K562 (cell line): Measurements from ENCODE around the gene PI4KA. TPM values are rescaled to one million over a fixed set of nuclear protein-coding genes. Genes with fewer than 3 reads are reported as not detected.
"Not testable (repeated sequence)": the region's sequence is repeated elsewhere in the genome, so short reads cannot be mapped to it uniquely, and the experiment has no call there.

Experiments used
- ATAC-seq: fragments of 200-7000 bp; cut with Tn5 transposase; 3 replicates; pipeline ENCODE4 v1.9.1; 2020; ENCODE audit warnings: moderate library complexity
- BruUV-seq: library from RNA; stranded (reverse); fragments of 400-500 nt; replicated peaks from 2 replicates; lab custom pipeline; 2021; lab: Mats Ljungman, UMichigan
- CTCF ChIA-PET: fragments of 300-600 bp; formaldehyde crosslinking; extraction: SDS; loops from one replicate; lab custom pipeline; 2021; ENCODE audit warnings: low intra/inter-chr PET ratio; lab: Yijun Ruan, JAX
- POLR2A ChIA-PET: fragments of 300-600, 350-650 bp; sonication (Branson Sonifier 250); formaldehyde crosslinking; extraction: SDS; loops from one replicate; lab custom pipeline; 2021; ENCODE audit warnings: antibody characterized with exemption, inconsistent platforms; lab: Yijun Ruan, JAX
- DNase-seq, 4 experiments: peaks; one replicate each; pipeline versions ENCODE4 v3.0.0 to v3.0.0-alpha.2; 2011 to 2018; ENCODE audit warnings: low spot score in 3 of 4, mixed read lengths in 3 of 4; ENCODE audit errors: extremely low read depth in 1 of 4
- FAIRE-seq: peaks from 2 replicates; lab custom pipeline; 2011; peaks lifted over from hg19 to GRCh38; lab: Jason Lieb, UNC
- H2AFZ ChIP-seq: 2 replicates; pipeline ENCODE4 v1.6.0; 2011; ENCODE audit warnings: low read depth, low read length, control low read depth, inconsistent platforms
- H3K27ac ChIP-seq: fragments of 200-600 bp; 3 replicates; pipeline ENCODE4 v1.8.0; 2011; ENCODE audit warnings: low read depth, mild to moderate bottlenecking, control low read depth, inconsistent platforms, low read length, moderate library complexity, mixed read lengths; ENCODE audit errors: extremely low read depth
- H3K27me3 ChIP-seq, 2 experiments: fragments of 300-600 bp in 1 of 2; 2 replicates in 1 of 2; 3 replicates in 1 of 2; pipeline versions ENCODE4 v1.6.0 to v1.8.0; 2011; ENCODE audit warnings: inconsistent platforms in 2 of 2, low read length in 2 of 2, mild to moderate bottlenecking in 1 of 2, mixed read lengths in 1 of 2, moderate library complexity in 1 of 2; ENCODE audit not compliant: control insufficient read depth in 2 of 2, insufficient read depth in 2 of 2
- H3K36me3 ChIP-seq: fragments of 300-600 bp; 3 replicates; pipeline ENCODE4 v1.8.0; 2011; ENCODE audit warnings: mild to moderate bottlenecking, low read length, inconsistent platforms; ENCODE audit not compliant: control insufficient read depth, insufficient read depth
- H3K4me1 ChIP-seq, 2 experiments: fragments of 200-600 bp in 1 of 2; replicated peaks in 1 of 2; 2 replicates in 1 of 2; 3 replicates in 1 of 2; pipeline versions ENCODE4 v1.5.1 to v1.8.0; 2011; ENCODE audit warnings: inconsistent platforms in 2 of 2, low read length in 2 of 2, mild to moderate bottlenecking in 1 of 2, mixed read lengths in 1 of 2, moderate library complexity in 1 of 2; ENCODE audit not compliant: control insufficient read depth in 2 of 2, insufficient read depth in 2 of 2
- H3K4me2 ChIP-seq: 2 replicates; pipeline ENCODE4 v1.6.1; 2011; ENCODE audit warnings: low read length, control low read depth, inconsistent platforms, mixed read lengths; ENCODE audit not compliant: insufficient read depth
- H3K4me3 ChIP-seq: fragments of 200-600 bp; sonication (generic), shearing (Covaris generic); 2 replicates; pipeline ENCODE4 v1.5.1; 2016; ENCODE audit warnings: control low read depth, inconsistent platforms
- H3K79me2 ChIP-seq: fragments of 200-600 bp; 3 replicates; pipeline ENCODE4 v1.8.0; 2011; ENCODE audit warnings: low read length, inconsistent platforms; ENCODE audit not compliant: control insufficient read depth, insufficient read depth
- H3K9ac ChIP-seq, 2 experiments: 2 replicates each; pipeline versions ENCODE4 v1.6.0 to v1.6.1; 2011; ENCODE audit warnings: low read depth in 2 of 2, low read length in 2 of 2, control low read depth in 1 of 2, inconsistent platforms in 1 of 2, mild to moderate bottlenecking in 1 of 2, mixed read lengths in 1 of 2; ENCODE audit not compliant: insufficient read depth in 1 of 2
- H3K9me1 ChIP-seq: one replicate; pipeline ENCODE4 v1.6.0; 2011; ENCODE audit warnings: inconsistent platforms, mild to moderate bottlenecking, low read length, moderate library complexity; ENCODE audit not compliant: control insufficient read depth, insufficient read depth
- H3K9me3 ChIP-seq: replicated peaks from 2 replicates; pipeline ENCODE4 v1.5.1; 2011; ENCODE audit warnings: low read depth, low read length, inconsistent platforms; ENCODE audit not compliant: control insufficient read depth, insufficient read depth
- H4K20me1 ChIP-seq: replicated peaks from 2 replicates; pipeline ENCODE4 v1.6.1; 2011; ENCODE audit warnings: low read length, inconsistent platforms, mixed read lengths; ENCODE audit not compliant: control insufficient read depth, insufficient read depth
- CBX3 ChIP-seq, 2 experiments: IDR thresholded peaks; 1 replicate in 1 of 2; 2 replicates in 1 of 2; pipeline ENCODE4 v1.6.1; 2012; ENCODE audit warnings: inconsistent platforms in 2 of 2, low read length in 2 of 2, borderline replicate concordance in 1 of 2, control low read depth in 1 of 2
- ETV1 ChIP-seq: fragments of 450-650 bp; conservative IDR thresholded peaks from 2 replicates; pipeline ENCODE4 v1.6.1; 2016; ENCODE audit warnings: missing genetic modification characterization, control low read depth, low read depth, missing compliant biosample characterization
- L3MBTL2 ChIP-seq: fragments of 450-650 bp; IDR thresholded peaks from 2 replicates; pipeline ENCODE4 v1.6.1; 2016; ENCODE audit warnings: mild to moderate bottlenecking, moderate library complexity
- RAD51 ChIP-seq: fragments of 450-650 bp; IDR thresholded peaks from 2 replicates; pipeline ENCODE4 v1.7.1; 2016; ENCODE audit warnings: low read depth, mild to moderate bottlenecking, borderline replicate concordance
- TRIM24 ChIP-seq, 2 experiments: fragments of 450-650 bp; IDR thresholded peaks; 2 replicates each; pipeline ENCODE4 v1.6.1; 2016
- TRIM28 ChIP-seq: fragments of 450-650 bp; IDR thresholded peaks from 2 replicates; pipeline ENCODE4 v1.6.1; 2017
- WGBS: fragments of 100-300 bp; shearing (Covaris generic); methylation state at CpG from one replicate; pipeline ENCODE4 v1.1.6; 2016; ENCODE audit warnings: low coverage, mixed read lengths; ENCODE audit not compliant: insufficient coverage; ENCODE audit errors: missing lambda C conversion rate; 5-methylcytosine and 5-hydroxymethylcytosine counted together
- in situ Hi-C: fragments of 300-500 bp; cut with MboI; formaldehyde crosslinking; loops from 4 replicates; pipeline ENCODE4 v1.15.0; 2018; ENCODE audit warnings: inconsistent platforms, mixed read lengths
- intact Hi-C: fragments of 100-400 bp; cut with micrococcal nuclease; formaldehyde crosslinking; loops from 2 replicates; pipeline ENCODE4 v1.14.2; 2022
- polyA plus RNA-seq, 8 experiments: library from polyadenylated mRNA; depleted of rRNA in 4 of 8; stranded (reverse) in 5 of 8; unstranded in 3 of 8; fragments of >200 nt; fragmentation: Nextera tagmentation in 2 of 8; fragmentation: Illumina TruSeq in 1 of 8; extraction: Ambion mirVana in 2 of 8; extraction: Trizol in 1 of 8; gene quantifications; 2 replicates each; pipeline versions ENCODE4 v1.2.1 to v1.2.3, GENCODE V29; 2011 to 2014; ENCODE audit warnings: inconsistent platforms in 1 of 8, missing spikeins in 1 of 8
- total RNA-seq, 7 experiments: library from RNA; depleted of rRNA in 6 of 7; stranded (reverse); fragments of >200 nt in 6 of 7; fragmentation: Illumina TruSeq in 2 of 7; extraction: Trizol in 2 of 7; gene quantifications; 2 replicates each; pipeline versions ENCODE4 v1.2.1 to v1.2.3, GENCODE V29; 2011 to 2021; ENCODE audit warnings: low replicate concordance in 1 of 7
- TF ChIP-seq, protein P1 (sequence below): sonication (generic); formaldehyde crosslinking; IDR thresholded peaks from 2 replicates; pipeline ENCODE4 v1.5.0; 2020; ENCODE audit warnings: missing genetic modification reagents
- TF ChIP-seq, protein P2 (sequence below): fragments of 450-650 bp; IDR thresholded peaks from 2 replicates; pipeline ENCODE4 v1.6.1; 2016; ENCODE audit warnings: missing biosample characterization, missing genetic modification characterization
- TF ChIP-seq, protein P3 (sequence below): fragments of 450-650 bp; formaldehyde crosslinking; IDR thresholded peaks from 2 replicates; pipeline ENCODE4 v1.4.0; 2020; ENCODE audit warnings: mild to moderate bottlenecking, mixed read lengths

PI4KA gene
- total and polyA plus RNA-seq, 9 of the 15 experiments (the other 6 are each of a cell fraction or from before 2014, with no cell fraction given), result 7.3 to 187 (median 84.7) TPM

DNA sequence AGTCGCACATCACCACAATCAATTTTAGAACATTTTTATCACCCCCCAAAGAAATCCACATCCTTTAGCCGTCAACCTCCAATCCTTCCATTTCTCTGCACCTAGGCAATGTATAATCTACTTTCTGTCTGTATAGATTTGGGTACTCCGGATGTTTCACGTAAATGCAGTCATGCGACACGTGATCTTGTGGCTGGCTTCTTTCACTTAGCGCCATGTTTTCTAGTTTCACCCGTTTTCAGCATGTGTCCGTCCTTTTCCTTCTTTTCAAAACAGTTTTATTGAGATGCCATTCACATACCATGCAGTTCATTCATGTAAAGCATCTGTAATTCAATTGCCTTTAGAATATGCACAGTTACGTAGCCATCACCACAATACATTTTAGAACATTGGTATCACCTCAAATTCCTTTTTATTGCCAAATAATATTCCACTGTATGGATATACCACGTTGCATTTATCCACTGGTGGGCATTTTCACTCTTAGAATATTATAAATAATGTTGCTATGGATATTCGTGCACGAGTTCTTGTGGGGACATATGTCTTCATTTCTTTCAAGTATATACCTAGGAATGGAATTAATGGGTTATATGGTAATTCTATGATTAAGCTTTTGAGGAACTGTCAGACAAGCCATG is 179.7 kb downstream of the PI4KA start:
- H4K20me1 ChIP-seq, CTCF ChIA-PET, H3K4me1 ChIP-seq, H3K9ac ChIP-seq, FAIRE-seq, H3K4me3 ChIP-seq, POLR2A ChIA-PET, H3K9me3 ChIP-seq, DNase-seq, H3K36me3 ChIP-seq, H3K27ac ChIP-seq, H3K4me2 ChIP-seq, ATAC-seq, H2AFZ ChIP-seq, H3K79me2 ChIP-seq, BruUV-seq, H3K27me3 ChIP-seq, H3K9me1 ChIP-seq: not testable (repeated sequence)
- WGBS, result 2% methylated on average over 13 of the region's 13 CpGs
- intact Hi-C loops (loop anchor here (10.0 kb wide), 1 partner anchor 264 kb away; no protein-coding TSS in a partner anchor), in situ Hi-C loops (loop anchor here (25.0 kb wide), 2 partner anchors 267 to 517 kb away; partner anchors contain the start of gene CCDC188)
- TF ChIP-seq, protein P1, sequence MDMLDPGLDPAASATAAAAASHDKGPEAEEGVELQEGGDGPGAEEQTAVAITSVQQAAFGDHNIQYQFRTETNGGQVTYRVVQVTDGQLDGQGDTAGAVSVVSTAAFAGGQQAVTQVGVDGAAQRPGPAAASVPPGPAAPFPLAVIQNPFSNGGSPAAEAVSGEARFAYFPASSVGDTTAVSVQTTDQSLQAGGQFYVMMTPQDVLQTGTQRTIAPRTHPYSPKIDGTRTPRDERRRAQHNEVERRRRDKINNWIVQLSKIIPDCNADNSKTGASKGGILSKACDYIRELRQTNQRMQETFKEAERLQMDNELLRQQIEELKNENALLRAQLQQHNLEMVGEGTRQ (CRISPR knock-in tag), result peak; percentile 60
- TF ChIP-seq CBX3 (IDR thresholded peaks at IDR 0.05; ENCODE audit: borderline replicate concordance in 1 of 2, low read length in 2 of 2) (0 out of 3 replicates have a peak, but pooled peaks of 1 of the 2 experiments have one; percentile 26), L3MBTL2 (0 out of 2 replicates have a peak, but pooled peaks have one; percentile 28), TRIM28 (peak; percentile 65; the same call in 1 of the 2 replicates), ETV1 (0 out of 2 replicates have a peak, but pooled peaks have one; percentile 31), TRIM24 (IDR thresholded peaks at IDR 0.05) (0 out of 4 replicates have a peak, but pooled peaks of 1 of the 2 experiments have one; percentile 33), RAD51 (peak; percentile 72; the same call in 1 of the 2 replicates)
- TF ChIP-seq, protein P2, sequence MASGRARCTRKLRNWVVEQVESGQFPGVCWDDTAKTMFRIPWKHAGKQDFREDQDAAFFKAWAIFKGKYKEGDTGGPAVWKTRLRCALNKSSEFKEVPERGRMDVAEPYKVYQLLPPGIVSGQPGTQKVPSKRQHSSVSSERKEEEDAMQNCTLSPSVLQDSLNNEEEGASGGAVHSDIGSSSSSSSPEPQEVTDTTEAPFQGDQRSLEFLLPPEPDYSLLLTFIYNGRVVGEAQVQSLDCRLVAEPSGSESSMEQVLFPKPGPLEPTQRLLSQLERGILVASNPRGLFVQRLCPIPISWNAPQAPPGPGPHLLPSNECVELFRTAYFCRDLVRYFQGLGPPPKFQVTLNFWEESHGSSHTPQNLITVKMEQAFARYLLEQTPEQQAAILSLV, result peak; percentile 50; the same call in 1 of the 2 replicates
- TF ChIP-seq, protein P3, sequence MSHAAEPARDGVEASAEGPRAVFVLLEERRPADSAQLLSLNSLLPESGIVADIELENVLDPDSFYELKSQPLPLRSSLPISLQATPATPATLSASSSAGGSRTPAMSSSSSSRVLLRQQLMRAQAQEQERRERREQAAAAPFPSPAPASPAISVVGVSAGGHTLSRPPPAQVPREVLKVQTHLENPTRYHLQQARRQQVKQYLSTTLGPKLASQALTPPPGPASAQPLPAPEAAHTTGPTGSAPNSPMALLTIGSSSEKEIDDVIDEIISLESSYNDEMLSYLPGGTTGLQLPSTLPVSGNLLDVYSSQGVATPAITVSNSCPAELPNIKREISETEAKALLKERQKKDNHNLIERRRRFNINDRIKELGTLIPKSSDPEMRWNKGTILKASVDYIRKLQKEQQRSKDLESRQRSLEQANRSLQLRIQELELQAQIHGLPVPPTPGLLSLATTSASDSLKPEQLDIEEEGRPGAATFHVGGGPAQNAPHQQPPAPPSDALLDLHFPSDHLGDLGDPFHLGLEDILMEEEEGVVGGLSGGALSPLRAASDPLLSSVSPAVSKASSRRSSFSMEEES (CRISPR knock-in tag), result 0 out of 2 replicates have a peak, but pooled peaks have one; percentile 41
